ENCODE measurements around the gene ZNF329.
A peak's percentile ranks its signal among the peaks of the same experiment; 100 is the strongest.

ZNF329 gene

DNA sequence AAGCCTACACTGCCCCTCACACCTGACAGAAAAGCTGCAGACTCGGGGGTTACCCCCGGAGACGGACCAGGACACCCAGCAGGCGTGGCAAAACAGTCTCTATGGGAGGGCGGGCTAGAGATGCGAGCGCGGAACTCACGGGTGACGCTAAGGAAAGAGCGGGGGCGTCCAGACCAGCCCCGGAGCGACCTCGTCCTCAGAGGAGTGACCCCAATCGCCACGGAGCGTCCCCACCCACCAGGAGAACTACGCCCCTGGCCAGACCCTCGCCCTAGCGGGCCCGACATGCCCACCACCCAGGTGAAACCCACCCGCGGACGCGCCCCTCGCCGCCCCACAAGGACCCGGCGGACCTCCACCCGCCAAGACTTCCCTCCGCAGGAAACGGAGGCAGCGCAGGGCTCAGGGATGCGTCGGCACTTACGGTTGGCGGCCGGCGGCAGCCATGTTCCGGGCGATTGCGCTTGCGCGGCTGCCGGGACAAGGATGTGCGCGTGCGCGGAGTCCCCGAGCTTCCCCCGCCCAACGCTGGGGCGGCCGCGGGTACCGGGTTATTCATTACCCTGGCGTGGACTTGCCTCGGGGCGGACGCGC, at the start of gene ZNF329:
ZNF329 (minus strand) TSS at position 462 of the 594 bp plus-strand sequence. CDS start 21,286 bp downstream, outside the sequence.
- peak; percentile 82 for DNase-seq (ENCODE audit: low read depth)
- peak within 1 kb of the TSS; percentile 98 for H3K4me3 ChIP-seq (ENCODE audit: low read depth, low read length)
- TF ChIP-seq, protein P1, sequence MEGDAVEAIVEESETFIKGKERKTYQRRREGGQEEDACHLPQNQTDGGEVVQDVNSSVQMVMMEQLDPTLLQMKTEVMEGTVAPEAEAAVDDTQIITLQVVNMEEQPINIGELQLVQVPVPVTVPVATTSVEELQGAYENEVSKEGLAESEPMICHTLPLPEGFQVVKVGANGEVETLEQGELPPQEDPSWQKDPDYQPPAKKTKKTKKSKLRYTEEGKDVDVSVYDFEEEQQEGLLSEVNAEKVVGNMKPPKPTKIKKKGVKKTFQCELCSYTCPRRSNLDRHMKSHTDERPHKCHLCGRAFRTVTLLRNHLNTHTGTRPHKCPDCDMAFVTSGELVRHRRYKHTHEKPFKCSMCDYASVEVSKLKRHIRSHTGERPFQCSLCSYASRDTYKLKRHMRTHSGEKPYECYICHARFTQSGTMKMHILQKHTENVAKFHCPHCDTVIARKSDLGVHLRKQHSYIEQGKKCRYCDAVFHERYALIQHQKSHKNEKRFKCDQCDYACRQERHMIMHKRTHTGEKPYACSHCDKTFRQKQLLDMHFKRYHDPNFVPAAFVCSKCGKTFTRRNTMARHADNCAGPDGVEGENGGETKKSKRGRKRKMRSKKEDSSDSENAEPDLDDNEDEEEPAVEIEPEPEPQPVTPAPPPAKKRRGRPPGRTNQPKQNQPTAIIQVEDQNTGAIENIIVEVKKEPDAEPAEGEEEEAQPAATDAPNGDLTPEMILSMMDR (conservative IDR thresholded peaks at IDR 0.05; ENCODE audit: low read depth, low read length), result no peak

DNA sequence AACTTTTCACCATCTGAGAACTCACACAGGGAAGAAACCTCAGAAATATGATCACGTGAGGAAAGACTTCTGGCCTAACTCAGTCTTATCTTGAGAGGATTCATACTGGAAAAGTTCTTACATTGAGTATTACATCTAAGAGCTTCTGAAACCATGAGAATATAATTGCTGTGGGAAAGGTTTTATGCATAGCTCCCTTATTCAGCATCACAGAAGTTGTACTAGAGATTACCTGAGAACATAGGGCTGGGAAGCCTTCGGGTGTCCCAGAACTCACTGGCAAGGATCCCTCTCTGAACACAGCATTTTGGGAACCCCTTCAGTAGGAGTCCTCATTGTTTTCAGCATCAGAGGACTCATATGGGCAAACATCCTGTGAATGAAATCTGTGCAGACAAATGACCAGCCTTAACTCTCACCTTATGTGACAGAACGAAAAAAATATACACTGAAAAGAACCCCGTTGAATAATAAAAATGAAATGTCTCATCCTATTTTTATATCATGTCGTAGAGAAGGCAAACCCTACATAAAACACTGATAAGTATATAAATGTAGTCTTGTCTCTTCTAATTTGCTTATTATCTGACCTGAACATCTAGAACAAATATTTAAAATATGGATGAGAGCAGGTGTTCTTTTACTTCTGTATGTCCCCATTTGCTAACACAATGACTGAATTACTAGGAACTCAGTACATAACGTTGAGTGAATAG, 46.5 kb upstream of the ZNF329 start:
- DNase-seq (ENCODE audit: low read depth), result peak; percentile 29
- no peak overlapping the region for H3K4me3 ChIP-seq (ENCODE audit: low read depth, low read length)
- TF ChIP-seq, protein P1 (conservative IDR thresholded peaks at IDR 0.05; ENCODE audit: low read depth, low read length), result no peak

DNA sequence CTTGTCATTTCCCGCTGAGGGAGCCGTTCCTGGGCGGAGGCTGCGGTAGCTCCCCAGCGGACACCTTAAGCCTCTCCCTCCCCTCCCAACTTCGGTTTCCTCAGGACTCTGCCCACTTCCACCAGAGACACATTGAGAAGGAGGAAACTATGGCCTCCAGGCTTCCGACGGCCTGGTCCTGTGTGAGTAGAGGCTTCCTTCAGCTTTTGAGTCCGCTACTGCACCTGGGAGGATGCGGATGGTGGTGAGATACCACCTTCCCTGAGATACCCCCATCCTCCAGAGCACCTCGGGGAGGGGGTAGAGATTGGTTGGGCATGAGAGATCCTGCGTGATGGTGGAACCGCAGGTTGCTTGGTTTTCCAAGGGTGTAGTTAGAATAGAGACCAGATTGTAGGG, 33.2 kb upstream of the ZNF329 start:
- TF ChIP-seq, protein P1 (conservative IDR thresholded peaks at IDR 0.05; ENCODE audit: low read depth, low read length), result no peak
- DNase-seq (ENCODE audit: low read depth), result no peak
- H3K4me3 ChIP-seq (ENCODE audit: low read depth, low read length), result peak overlapping the region; percentile 96

DNA sequence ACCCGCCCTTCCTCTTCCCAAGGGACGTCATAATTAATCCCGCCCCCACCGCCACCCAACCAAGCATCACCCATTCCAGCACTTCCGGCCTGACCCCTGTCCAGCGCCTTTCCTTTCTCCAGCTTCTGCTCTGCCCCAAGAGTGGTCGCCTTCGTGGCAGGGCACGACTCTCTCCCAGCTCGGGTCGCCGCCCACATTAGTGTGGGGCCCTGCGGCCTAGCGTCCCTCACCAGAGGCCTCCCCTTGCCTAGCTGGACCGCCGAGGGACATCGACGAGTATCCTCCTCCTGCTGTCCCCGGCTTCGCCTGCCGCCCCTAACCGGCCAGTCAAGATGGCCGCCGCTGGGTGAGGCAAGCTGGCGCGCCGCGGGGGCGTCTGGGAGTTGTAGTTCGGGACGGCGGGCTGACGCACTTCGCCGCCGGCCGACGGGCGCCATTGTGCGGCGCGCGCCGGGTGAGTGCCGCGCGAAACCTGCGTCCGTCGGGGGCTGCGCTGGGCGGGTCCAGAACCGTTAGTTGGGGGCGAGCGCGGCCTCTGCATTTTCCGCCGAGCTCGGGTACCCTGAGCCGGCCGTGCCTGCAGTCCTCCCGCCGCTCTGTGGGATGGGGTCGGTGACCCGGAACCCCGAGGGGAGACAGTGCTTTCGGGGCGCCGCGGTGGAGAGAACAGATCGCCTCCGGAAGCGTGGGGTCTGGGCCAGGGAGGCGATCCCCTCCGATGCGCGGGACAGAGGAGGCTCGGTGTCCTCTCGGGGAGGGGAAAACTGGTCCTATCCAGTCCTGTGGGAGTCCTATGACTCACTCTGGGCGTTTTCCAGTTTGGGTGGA, 32.6 kb upstream of the ZNF329 start, which contains the start of gene ZNF274:
ZNF274 (plus strand) TSS at position 73 of the 828 bp plus-strand sequence. CDS start 905 bp downstream, outside the sequence.
- peak; percentile 97 for DNase-seq (ENCODE audit: low read depth)
- TF ChIP-seq, protein P1 (conservative IDR thresholded peaks at IDR 0.05; ENCODE audit: low read depth, low read length), result no peak

DNA sequence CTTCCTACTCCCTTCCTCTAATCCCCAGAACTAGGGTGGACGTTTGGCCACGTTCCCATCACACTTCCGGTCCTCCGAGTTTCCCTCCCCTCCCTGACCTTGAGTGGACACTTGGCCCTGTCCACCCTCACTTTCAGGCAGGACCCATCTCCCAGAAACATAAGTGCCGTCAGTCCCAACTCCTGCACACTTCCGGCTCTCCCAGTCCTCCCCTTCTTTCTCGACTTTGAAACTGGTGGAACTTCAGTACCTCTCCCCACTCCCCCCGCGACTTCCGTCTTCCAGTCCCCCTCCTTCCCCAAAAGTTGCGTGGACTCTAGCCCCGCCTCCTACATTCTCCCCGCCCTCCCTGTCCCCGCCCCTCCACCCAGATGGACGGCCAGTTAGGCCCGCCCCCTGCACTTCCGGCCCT, 32.0 kb upstream of the ZNF329 start:
- H3K4me3 ChIP-seq (ENCODE audit: low read depth, low read length), result peak overlapping the region; percentile 96
- TF ChIP-seq, protein P1 (conservative IDR thresholded peaks at IDR 0.05; ENCODE audit: low read depth, low read length), result no peak
- DNase-seq (ENCODE audit: low read depth), result no peak

More for the DNA sequence above, 32.6 kb upstream of the ZNF329 start, which contains the start of gene ZNF274:
- H3K4me3 ChIP-seq (ENCODE audit: low read depth, low read length), result peak within 1 kb of the TSS; percentile 96

DNA sequence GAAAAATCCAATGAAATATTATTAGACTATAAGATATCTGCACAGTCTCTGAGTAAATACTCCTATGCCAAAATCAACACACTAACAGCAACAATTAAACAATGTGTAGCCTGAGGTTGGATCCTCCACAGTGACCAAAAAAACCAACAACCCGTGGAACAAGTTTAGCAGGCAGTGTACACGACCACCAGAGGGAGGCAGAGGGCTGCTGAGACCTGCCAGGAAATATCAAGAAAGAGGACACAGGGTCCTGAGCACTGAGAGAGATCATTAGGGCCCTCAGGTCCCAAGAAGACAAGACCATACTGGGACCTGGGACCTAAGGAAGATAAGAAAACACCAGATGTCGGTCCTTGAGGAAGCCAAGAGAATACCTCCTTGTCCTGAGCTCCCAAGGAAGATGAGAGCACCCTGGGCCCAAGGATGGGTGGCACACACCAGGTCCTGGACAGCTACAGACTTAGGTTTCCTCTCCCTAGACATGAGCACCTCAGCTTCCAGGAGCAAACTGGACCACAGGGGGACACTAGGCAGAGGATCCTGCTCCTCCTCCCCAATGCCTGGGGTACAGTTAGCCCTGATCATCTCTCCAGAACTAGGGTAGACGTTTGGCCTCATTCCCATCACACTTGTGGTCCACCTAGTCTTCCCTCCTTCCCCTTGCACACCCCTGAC, 31.4 kb upstream of the ZNF329 start:
- TF ChIP-seq, protein P1 (conservative IDR thresholded peaks at IDR 0.05; ENCODE audit: low read depth, low read length), result peak; percentile 75
- H3K4me3 ChIP-seq (ENCODE audit: low read depth, low read length), result peak overlapping the region; percentile 96
- peak; percentile 63 for DNase-seq (ENCODE audit: low read depth)

All from choroid plexus epithelial cell (primary cell).